DMS53 treated with DMSO at 0.1 percent for 48 hours (cell line): ENCODE results near the gene YPEL2.

Source experiments
- DNase-seq: peaks from one replicate; lab custom pipeline; 2025; ENCODE audit not compliant: unreplicated experiment; lab: John Stamatoyannopoulos, UW

The YPEL2 gene

DNA sequence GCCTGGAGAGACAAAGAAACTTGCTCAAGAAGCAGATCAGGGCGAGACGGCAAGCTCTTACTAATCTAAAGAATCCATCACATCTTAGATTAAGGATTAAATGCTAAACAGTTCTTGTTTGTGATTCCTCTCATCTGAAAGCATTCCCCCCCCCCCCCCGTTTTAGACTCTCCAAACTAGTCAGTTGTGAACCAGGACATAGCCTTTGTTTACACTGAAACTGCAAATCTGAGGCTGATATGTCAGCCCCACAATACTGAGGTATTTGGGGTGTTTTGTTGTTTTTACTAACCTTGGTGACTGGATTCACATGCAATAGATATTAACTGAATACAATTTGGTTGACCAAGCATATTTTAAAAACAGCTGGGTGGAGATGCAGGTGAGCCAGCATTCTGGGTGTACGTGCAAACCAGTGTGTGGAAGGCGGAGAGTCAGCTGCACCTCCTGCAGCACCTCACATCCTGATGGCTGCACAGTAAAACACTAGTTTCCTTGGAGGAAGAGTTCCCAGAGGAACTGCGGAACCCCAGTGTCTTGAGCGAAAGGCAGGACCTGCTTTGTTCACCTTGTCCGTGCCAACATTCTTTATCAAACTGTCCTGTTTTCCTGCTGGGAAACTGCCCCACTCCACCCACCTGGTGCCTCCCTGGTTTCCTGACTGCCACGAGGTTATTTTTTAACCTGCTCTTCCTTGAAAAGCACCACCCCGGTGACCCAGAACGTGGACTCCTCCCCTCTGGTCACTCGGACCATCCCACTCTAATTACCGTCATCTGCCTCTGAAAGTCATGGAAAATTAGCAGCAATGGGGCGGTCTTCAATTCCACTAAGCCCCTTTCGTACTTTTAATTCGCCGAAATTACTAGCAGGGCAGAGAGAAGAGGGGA, 1.2 kb upstream of the YPEL2 start:
- DNase-seq, result peak; percentile 71

DNA sequence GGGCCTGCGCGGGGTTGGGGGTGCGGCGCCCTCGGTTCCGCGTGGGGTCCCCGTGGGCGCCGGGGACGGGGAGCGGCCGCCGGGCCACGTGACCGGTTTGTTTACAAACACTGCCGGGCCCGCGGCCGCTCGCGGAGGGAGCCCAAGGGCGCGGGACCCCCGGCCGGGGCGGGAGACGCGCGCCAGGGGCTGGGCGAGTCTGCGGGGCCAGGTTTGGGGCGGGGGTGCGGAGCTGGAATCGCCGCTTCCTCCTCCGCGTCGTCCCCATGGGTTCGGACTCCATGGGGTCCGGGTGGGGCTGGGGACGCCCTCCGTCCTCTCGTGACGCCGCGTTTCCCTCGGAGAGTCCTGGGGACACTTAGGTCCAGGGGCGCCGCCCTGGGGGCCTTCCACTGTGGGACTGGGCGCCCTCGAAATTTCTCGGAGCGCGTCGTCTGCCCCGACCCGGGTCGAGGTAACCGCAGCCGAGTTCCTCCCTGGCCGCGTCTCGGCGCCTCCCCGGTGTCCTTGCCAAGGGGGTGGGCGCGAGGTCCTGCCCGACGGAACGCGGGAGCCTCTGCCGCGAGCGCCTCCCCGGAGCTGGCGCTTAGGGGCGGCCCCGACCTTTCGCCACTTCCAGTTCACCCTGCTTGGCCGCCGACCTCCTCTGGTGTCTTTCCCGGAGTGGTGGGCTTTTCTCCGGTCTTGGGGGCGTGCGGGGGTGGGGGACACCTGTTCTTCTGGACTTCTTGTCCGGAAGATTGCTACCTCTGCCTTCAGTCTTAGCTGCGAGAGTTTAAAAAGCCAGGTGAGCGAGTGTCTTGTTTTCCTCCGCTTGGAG, 684 bp downstream of the YPEL2 start:
- no peak for DNase-seq

- DNase-seq, result no peak
These were observed 1.4 kb downstream of the YPEL2 start for GRCh38 chr17:59332749-59333377.

DNA sequence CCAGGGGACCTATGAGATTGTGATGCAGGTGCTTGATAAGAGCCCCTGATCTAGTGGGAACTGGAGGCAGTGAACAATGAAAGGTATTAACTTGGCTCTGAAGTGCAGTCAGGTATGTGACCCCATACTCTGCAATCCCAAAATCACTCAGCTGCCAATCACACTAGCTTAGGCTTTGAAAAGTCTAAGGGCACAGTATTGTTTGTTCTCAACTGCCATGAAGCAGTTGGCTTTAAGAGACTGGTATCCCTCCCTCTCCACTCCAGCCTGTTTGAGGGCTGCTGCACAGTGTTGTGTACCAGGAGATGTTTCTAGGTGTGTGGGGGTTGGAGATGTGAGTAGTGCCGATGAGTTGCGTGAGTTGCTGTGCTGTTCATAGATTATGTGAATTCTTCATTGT, 2.4 kb downstream of the YPEL2 start:
- no peak for DNase-seq

- DNase-seq, result no peak
These were observed 4.2 kb downstream of the YPEL2 start for GRCh38 chr17:59335685-59336084.

GRCh38 chr17:59337741-59338299, 6.4 kb downstream of the YPEL2 start:
- DNase-seq, result no peak

DNA sequence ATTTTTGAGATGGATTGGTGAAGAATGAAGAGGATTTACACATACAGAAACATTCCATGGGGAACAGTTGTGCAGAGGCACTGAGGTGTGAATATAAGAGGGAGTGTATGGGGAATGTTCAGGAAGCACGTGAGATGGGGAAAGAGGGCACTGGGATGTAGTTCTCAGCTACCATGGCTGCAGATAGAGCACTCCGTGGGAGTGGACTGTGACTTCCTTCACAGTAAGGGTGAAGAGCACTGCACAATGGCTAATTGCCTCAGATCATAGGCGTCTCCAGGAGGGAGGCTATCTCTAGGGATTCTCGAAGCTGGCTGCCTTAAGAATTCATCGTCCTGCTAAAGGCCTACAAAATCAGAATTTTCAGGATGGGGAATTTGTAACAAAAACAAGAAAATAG, 7.0 kb downstream of the YPEL2 start:
- DNase-seq, result no peak

DNA sequence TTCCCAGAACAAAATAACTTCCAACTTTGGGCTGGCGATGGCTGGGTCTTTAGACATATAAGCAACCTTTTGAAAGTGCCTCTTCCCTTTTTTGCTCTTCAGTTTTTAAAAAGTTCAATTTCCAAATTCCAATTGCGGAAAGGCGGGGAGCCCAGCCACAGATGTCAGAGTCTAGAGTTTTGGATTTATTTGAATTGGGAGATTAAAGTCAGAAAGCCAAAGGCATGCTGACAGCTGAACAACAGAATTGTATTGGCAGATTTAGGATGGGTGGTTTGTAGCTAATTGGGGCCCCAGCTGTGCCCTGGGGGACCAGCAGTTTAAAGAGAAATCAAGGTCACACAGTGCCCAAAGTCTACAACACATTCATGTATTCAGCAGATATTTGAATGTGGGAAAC, 10.5 kb downstream of the YPEL2 start:
- DNase-seq, result no peak

- DNase-seq, result no peak
These were observed 11.3 kb downstream of the YPEL2 start for GRCh38 chr17:59342681-59343131.

DNA sequence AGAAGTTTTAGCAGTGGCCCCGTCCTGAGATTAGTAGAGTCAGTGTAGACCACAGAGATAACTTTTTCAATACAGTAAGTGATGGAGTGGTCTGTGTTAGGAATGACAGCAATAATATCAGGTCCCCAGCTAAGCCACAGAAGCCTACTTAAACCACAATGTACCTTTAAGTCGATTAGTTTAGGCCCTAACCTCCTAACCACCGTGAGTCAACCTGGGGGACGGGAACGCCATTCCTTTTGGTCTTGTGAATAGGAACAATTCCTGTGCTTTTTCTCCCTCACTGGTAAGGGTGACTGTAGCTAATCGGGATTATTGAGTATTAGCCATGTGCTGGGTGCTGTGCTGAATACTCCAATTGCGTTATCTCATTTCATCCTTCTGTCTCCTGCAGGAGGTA, 14.0 kb downstream of the YPEL2 start:
- no peak for DNase-seq

DNA sequence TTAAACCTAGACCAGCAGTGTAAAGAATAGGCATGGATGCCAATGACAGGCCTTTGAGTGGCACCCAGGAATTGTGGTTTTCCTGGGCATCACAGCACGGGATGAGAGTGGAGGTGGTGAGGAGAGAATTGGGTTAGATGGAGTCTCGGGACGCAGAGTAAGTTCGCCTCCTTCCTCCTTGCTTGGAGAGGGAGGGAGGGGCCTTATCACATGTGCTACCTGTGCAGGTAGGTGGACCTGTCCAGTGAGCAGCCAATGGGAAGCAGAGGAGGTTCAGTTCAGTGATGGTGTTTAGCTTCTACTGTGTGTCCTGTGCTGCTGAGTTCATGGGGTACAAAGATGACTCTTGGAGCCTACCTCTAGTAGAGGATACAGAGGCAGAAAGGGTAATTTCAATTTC, 14.9 kb downstream of the YPEL2 start:
- no peak for DNase-seq

DNA sequence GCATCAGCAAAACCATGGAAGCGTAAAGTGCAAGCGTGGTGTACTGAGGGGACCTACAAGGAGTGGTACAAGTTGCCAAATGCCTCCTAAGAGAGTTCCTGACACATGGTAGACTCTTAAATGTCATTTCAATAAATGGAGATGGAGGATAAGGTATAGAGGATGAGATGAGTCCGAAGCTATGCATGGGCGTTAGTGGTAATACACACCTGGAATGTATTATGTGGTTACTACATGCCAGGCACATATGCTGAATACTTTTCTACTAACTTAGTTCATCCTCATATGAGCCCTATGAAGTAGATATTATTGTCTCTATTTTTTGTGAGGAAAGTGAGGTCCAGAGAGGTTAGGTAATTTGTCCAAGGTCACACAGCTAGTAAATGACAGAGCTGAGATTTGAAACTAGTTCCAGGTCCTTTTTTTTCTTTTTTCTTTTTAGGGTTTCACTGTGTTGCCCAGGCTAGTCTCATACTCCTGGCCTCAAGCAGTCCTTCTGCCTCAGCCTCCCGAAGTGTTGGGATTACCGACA, 15.5 kb downstream of the YPEL2 start:
- no peak for DNase-seq

- DNase-seq, result no peak
These were observed 16.5 kb downstream of the YPEL2 start for GRCh38 chr17:59347975-59348391.

DNA sequence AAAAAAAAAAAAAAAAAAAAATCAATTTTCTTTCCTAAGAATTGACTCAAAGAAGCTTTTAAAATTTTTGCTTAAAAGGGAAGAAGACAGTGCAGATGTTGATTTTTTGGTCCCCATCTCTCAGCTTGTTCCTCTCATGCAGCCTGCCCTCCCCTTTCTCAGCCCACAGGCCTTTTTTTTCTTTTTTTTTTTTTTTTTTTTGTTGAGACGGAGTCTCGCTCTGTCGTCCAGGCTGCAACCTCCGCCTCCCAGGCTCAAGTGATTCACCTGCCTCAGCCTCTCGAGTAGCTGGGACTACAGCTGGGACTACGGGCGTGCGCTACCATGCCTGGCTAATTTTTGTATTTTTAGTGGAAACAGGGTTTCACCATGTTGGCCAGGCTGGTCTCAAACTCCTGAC, 17.7 kb downstream of the YPEL2 start:
- DNase-seq, result no peak

DNA sequence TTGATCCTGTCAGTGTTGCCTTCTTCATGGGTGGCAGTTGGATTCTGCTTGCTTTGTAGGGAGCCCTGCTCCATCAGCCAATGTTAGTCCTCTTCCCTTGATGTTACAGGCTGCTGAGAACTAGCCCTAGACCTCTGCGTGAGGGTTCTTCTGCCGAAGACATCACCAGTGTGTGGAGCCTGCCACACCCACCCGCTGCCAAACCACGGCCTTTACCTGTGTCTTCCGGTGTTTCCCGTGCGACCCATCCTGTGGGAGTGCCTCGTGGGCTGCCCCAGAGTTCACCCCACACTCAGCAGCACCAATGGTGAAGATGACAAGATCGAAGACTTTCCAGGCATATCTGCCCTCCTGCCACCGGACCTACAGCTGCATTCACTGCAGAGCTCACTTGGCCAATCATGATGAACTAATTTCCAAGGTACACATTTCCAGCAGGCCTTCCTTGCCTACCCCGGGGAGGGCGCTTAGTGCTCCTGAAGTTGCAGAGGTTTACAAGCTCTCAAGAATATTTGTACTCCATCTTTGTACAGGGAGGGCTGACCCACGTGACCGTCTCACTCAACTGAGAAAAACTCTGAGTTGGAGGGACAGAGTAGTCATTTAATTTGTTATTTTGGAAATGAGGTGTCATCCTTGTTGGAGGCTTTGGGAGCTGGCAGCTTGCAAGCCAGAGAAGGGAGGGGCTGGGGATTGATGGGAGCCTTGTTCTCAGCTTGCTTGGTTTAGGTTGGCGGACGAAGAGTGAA, 21.8 kb downstream of the YPEL2 start:
- no peak for DNase-seq

- DNase-seq, result no peak
These were observed 22.7 kb downstream of the YPEL2 start for GRCh38 chr17:59353936-59354755.

DNA sequence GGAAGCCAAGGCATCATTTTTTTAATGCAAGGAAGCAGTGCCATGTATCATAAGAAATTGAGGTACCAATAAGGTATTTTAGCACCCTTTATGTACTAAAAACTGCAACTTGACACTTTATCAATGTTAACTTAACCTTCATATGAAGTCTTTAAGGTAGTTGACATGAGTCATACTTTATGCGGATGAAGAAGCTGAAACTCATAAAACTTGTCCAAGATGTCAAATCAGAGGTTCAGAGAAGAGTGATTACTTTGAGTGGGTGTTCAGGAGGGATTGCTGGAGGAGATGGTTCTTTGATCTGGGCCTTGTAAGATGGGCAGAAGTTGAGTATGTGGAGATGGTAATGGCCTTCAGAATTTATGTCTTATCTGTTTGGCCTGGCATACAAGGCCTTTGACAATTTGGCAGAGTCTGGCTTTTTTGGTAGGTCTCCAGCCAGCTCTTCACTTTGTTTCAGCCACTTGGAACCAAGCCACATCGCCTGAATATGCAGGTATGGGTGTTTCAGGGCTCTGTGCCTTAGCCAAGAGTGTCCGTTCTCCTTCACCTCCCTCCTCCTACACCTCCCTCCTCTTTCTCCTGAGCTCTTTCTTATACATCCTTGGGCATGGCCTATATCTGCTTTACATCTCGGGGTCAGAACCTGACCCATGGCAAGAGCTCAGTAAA, 23.7 kb downstream of the YPEL2 start:
- no peak for DNase-seq

DNA sequence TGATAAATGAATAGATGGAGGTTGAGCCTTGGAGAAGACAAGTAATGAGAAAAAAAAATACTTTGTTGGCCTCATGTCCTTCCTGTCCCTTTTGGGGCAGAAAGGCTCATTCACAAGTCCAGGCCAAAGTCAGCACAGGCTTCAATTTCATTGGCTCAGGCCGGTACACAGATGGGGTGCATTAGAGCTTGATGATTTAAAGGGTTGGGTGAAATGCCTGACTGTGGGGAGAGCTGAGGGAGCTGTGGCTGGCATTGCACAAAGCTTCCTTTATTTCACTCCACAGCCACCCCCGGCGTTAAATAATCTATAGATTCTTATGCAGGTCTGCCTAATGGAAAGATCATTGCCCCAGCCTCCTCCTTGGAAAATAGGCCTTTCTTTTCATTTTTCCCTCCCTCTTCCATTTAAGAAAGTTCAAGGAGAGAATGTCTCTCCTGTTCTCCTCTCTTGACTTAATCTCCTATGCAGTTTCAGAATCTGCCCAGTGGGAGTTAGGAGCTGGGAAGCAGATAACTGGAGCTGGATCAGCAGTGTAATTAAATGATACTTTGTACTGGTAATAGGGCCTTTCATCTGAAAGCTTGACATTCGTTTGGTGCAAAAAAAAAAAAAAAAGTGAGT, 24.4 kb downstream of the YPEL2 start:
- no peak for DNase-seq
